Urinary bladder (tissue), 4 donors: Measurements from ENCODE around the gene PRKD3. TPM values are rescaled to one million over a fixed set of nuclear protein-coding genes. Genes with fewer than 3 reads are reported as not detected.
"Not testable (repeated sequence)": the region's sequence is repeated elsewhere in the genome, so short reads cannot be mapped to it uniquely, and the experiment has no call there.

Experiments used
- DNase-seq: peaks from one replicate; pipeline ENCODE4 v3.0.0-alpha.2; 2015; ENCODE audit errors: extremely low spot score
- H3K27ac ChIP-seq: one replicate; pipeline ENCODE4 v1.5.1; 2013; ENCODE audit warnings: low read depth, mild to moderate bottlenecking, moderate library complexity
- H3K36me3 ChIP-seq: one replicate; pipeline ENCODE4 v1.6.1; 2013; ENCODE audit warnings: mild to moderate bottlenecking, moderate library complexity; ENCODE audit not compliant: insufficient read depth
- H3K4me1 ChIP-seq: one replicate; pipeline ENCODE4 v1.6.1; 2013; ENCODE audit warnings: mild to moderate bottlenecking, moderate library complexity; ENCODE audit not compliant: insufficient read depth
- H3K4me3 ChIP-seq: one replicate; pipeline ENCODE4 v1.5.1; 2013; ENCODE audit warnings: low read depth, low read length
- WGBS: extraction: QIAGEN DNeasy Blood & Tissue Kit; methylation state at CpG from one replicate; pipeline ENCODE4 v1.1.7; 2013; 5-methylcytosine and 5-hydroxymethylcytosine counted together
- polyA plus RNA-seq: library from polyadenylated mRNA; stranded (reverse); fragments of 200-250 nt; gene quantifications from one replicate; pipeline ENCODE4 v1.2.3, GENCODE V29; 2013
- total RNA-seq: library from RNA; depleted of rRNA; stranded (reverse); fragments of >200 nt; gene quantifications from one replicate; pipeline ENCODE4 v1.2.3, GENCODE V29; 2014
- donor health status: healthy with polysubstance abuse.
- donor health status: healthy.

Gene PRKD3
- total and polyA plus RNA-seq, 2 donors = 15.5 to 99.9 TPM

GRCh38 chr2:37316181-37316580, 8.5 kb downstream of the PRKD3 start:
- 93% methylated on average over 5 of the region's 5 CpGs for WGBS
- no peak for DNase-seq
- H3K27ac ChIP-seq = no peak overlapping the region
- no peaks in the 10 kb centered on the region for H3K36me3 ChIP-seq
- H3K4me3 ChIP-seq = no peak overlapping the region
- no peaks in the 10 kb centered on the region for H3K4me1 ChIP-seq

- Histone ChIP-seq H3K36me3 (no peaks in the 10 kb centered on the region), H3K4me3 (no peak overlapping the region), H3K27ac (no peak overlapping the region), H3K4me1 (no peaks in the 10 kb centered on the region)
- WGBS = 90% methylated on average over 3 of the region's 3 CpGs
- no peak for DNase-seq
Observed at GRCh38 chr2:37315364-37315763, 9.3 kb downstream of the PRKD3 start.

- DNase-seq = no peak
- H3K4me3 ChIP-seq = no peak overlapping the region
- WGBS = 73% methylated on average over 2 of the region's 2 CpGs
- no peaks in the 10 kb centered on the region for H3K4me1 ChIP-seq
- no peak overlapping the region for H3K27ac ChIP-seq
- H3K36me3 ChIP-seq = no peaks in the 10 kb centered on the region
Observed at GRCh38 chr2:37307500-37307899, 17.1 kb downstream of the PRKD3 start.

- Histone ChIP-seq H3K27ac (no peak overlapping the region), H3K4me3 (no peak overlapping the region), H3K4me1 (no peaks in the 10 kb centered on the region), H3K36me3 (no peaks in the 10 kb centered on the region)
- WGBS = 69% methylated on average over 3 of the region's 3 CpGs
- no peak for DNase-seq
Observed at GRCh38 chr2:37306024-37306423, 18.6 kb downstream of the PRKD3 start.

- no peaks in the 10 kb centered on the region for H3K36me3 ChIP-seq
- no peak for DNase-seq
- no peak overlapping the region for H3K27ac ChIP-seq
- H3K4me1 ChIP-seq = no peaks in the 10 kb centered on the region
- over 99% methylated on average over 9 of the region's 9 CpGs for WGBS
- H3K4me3 ChIP-seq = no peak overlapping the region
Observed at GRCh38 chr2:37302701-37303252, 21.9 kb downstream of the PRKD3 start.

GRCh38 chr2:37301408-37301807, 23.2 kb downstream of the PRKD3 start:
- Histone ChIP-seq H3K4me1 (no peaks in the 10 kb centered on the region), H3K36me3 (no peaks in the 10 kb centered on the region), H3K27ac (no peak overlapping the region), H3K4me3 (no peak overlapping the region)
- no peak for DNase-seq
- 81% methylated on average over 2 of the region's 2 CpGs for WGBS

GRCh38 chr2:37300578-37300977, 24.1 kb downstream of the PRKD3 start:
- Histone ChIP-seq H3K36me3 (no peaks in the 10 kb centered on the region), H3K4me1 (no peaks in the 10 kb centered on the region), H3K27ac (no peak overlapping the region), H3K4me3 (no peak overlapping the region)
- 94% methylated on average over 4 of the region's 4 CpGs for WGBS
- no peak for DNase-seq

- Histone ChIP-seq H3K4me1 (no peaks in the 10 kb centered on the region), H3K27ac (no peak overlapping the region), H3K4me3 (no peak overlapping the region), H3K36me3 (no peaks in the 10 kb centered on the region)
- no peak for DNase-seq
Observed at GRCh38 chr2:37300146-37300545, 24.5 kb downstream of the PRKD3 start.

- Histone ChIP-seq H3K27ac (no peak overlapping the region), H3K4me3 (no peak overlapping the region), H3K36me3 (no peaks in the 10 kb centered on the region), H3K4me1 (no peaks in the 10 kb centered on the region)
- no peak for DNase-seq
Observed at GRCh38 chr2:37297632-37298031, 27.0 kb downstream of the PRKD3 start.

- Histone ChIP-seq H3K36me3 (no peaks in the 10 kb centered on the region), H3K4me1 (no peaks in the 10 kb centered on the region), H3K27ac (no peak overlapping the region), H3K4me3 (no peak overlapping the region)
- 59% methylated on average over 1 of the region's 1 CpG for WGBS
- no peak for DNase-seq
Observed at GRCh38 chr2:37295469-37296073, 29.1 kb downstream of the PRKD3 start.

GRCh38 chr2:37294858-37295257, 29.8 kb downstream of the PRKD3 start:
- H3K4me3 ChIP-seq, H3K36me3 ChIP-seq, H3K27ac ChIP-seq, DNase-seq, H3K4me1 ChIP-seq: not testable (repeated sequence)
- 94% methylated on average over 2 of the region's 2 CpGs for WGBS

- no peaks in the 10 kb centered on the region for H3K36me3 ChIP-seq
Observed at GRCh38 chr2:37291680-37292079, 33.0 kb downstream of the PRKD3 start.

GRCh38 chr2:37287966-37288365, 36.7 kb downstream of the PRKD3 start:
- DNase-seq = no peak
- Histone ChIP-seq H3K4me3 (no peak overlapping the region), H3K27ac (no peak overlapping the region), H3K36me3 (no peaks in the 10 kb centered on the region), H3K4me1 (no peaks in the 10 kb centered on the region)
- WGBS = 97% methylated on average over 2 of the region's 2 CpGs

More at GRCh38 chr2:37291680-37292079, 33.0 kb downstream of the PRKD3 start:
- no peak overlapping the region for H3K4me3 ChIP-seq
- no peaks in the 10 kb centered on the region for H3K4me1 ChIP-seq
- WGBS = 98% methylated on average over 2 of the region's 2 CpGs
- no peak for DNase-seq
- no peak overlapping the region for H3K27ac ChIP-seq

- no peak overlapping the region for H3K4me3 ChIP-seq
- no peak for DNase-seq
- no peaks in the 10 kb centered on the region for H3K36me3 ChIP-seq
- no peaks in the 10 kb centered on the region for H3K4me1 ChIP-seq
- H3K27ac ChIP-seq = no peak overlapping the region
Observed at GRCh38 chr2:37284381-37284780, 40.3 kb downstream of the PRKD3 start.

- H3K4me1 ChIP-seq = no peaks in the 10 kb centered on the region
- no peaks in the 10 kb centered on the region for H3K36me3 ChIP-seq
- no peak for DNase-seq
- WGBS = over 99% methylated on average over 2 of the region's 2 CpGs
- H3K4me3 ChIP-seq = no peak overlapping the region
- H3K27ac ChIP-seq = no peak overlapping the region
Observed at GRCh38 chr2:37283207-37283606, 41.4 kb downstream of the PRKD3 start.
